ENCODE results near the gene ZNF543. TPM values are rescaled to one million over a fixed set of nuclear protein-coding genes. Genes with fewer than 3 reads are reported as not detected.

The ZNF543 gene
- total and polyA plus RNA-seq, 2 of the 4 experiments (the other 2 are of a cell fraction), result 1.8 to 9.0 TPM

GRCh38 chr19:57362419-57362818 is 42.1 kb downstream of the ZNF543 start:
- Histone ChIP-seq H4K91ac (ENCODE audit: insufficient read depth, low read depth, low read length) (peak overlapping the region; percentile 79), H3K4me1 (ENCODE audit: control insufficient read depth, insufficient read depth, low read length) (no peaks in the 10 kb centered on the region), H3K79me1 (ENCODE audit: low read depth in 1 of 2, low read length in 2 of 2) (peaks cover 17 to 34% of the 10 kb centered on the region in 2 experiments; a peak in 3 of 4 replicates), H2BK5ac (ENCODE audit: low read depth, low read length, poor library complexity, severe bottlenecking) (peak overlapping the region; percentile 73), H2AFZ (replicated peaks; ENCODE audit: low read length, poor library complexity) (peak overlapping the region; percentile 91), H4K5ac (ENCODE audit: low read depth, low read length) (peak overlapping the region; percentile 94), H2BK20ac (ENCODE audit: low read depth, low read length) (no peak overlapping the region), H4K20me1 (ENCODE audit: insufficient read depth, low read length) (no peaks in the 10 kb centered on the region), H3K4ac (ENCODE audit: low read depth, low read length) (peak overlapping the region; percentile 81), H2BK120ac (ENCODE audit: low read depth, low read length) (peak overlapping the region; percentile 46; the same call in 1 of the 2 replicates), H3K36me3 (ENCODE audit: control insufficient read depth, insufficient read depth, low read length) (peaks cover 15% of the 10 kb centered on the region), H3K9me1 (ENCODE audit: insufficient read depth, low read length) (no peaks in the 10 kb centered on the region; the same call in 1 of the 2 replicates), H3K4me3 (ENCODE audit: insufficient read depth, low read depth, low read length) (peak overlapping the region; percentile 54; the same call in 1 of the 2 replicates), H3K27ac (ENCODE audit: insufficient read depth, low read length) (peak overlapping the region; percentile 76; the same call in 1 of the 2 replicates), H3K4me2 (ENCODE audit: low read depth, low read length) (peak overlapping the region; percentile 81), H2BK15ac (ENCODE audit: low read depth, low read length) (peak overlapping the region; percentile 77), H3K14ac (replicated peaks; ENCODE audit: low read depth, low read length) (peak overlapping the region; percentile 93), H3K27me3 (ENCODE audit: control insufficient read depth, insufficient read depth, low read length) (no peaks in the 10 kb centered on the region), H3K18ac (ENCODE audit: low read depth, low read length) (no peak overlapping the region), H2AK9ac (replicated peaks; ENCODE audit: low read depth, low read length, poor library complexity) (no peak overlapping the region), H3K9ac (ENCODE audit: low read depth, low read length) (peak overlapping the region; percentile 73), H4K8ac (ENCODE audit: low read depth in 2 of 2, low read length in 2 of 2) (peak overlapping the region; percentile 97 to 99), H2AK5ac (ENCODE audit: low read depth, low read length) (peak overlapping the region; percentile 65; the same call in 1 of the 2 replicates), H3K56ac (ENCODE audit: extremely low read depth, insufficient read depth, low read length) (peak overlapping the region; percentile 59; the same call in 1 of the 2 replicates), H3K23ac (ENCODE audit: low read depth, low read length) (peak overlapping the region; percentile 92; the same call in 1 of the 2 replicates), H3K9me3 (ENCODE audit: control insufficient read depth, insufficient read depth, low read length) (no peaks in the 10 kb centered on the region)
- POLR2A ChIA-PET (ENCODE audit: unreplicated experiment), result interaction anchor here (0.6 to 1.0 kb wide), 3 partner anchors 12 to 393 kb away, joined by 3 to 11 read pairs (median 4); partner anchors contain the start of genes ZNF304 and ZNF548
- in situ Hi-C loops (cut with MboI; ENCODE audit: low sequenced_read_pairs) (no loop called here), intact Hi-C loops (cut with micrococcal nuclease) (no loop called here), dilution Hi-C loops (cut with HindIII; ENCODE audit: low sequenced_read_pairs, unreplicated experiment) (no loop called here)
- WGBS, 2 experiments (ENCODE audit: extremely low coverage in 2 of 2, insufficient read length in 1 of 2), result no CpG with 5 or more reads among the region's 2 CpGs
- DNase-seq (no peak), ATAC-seq (ENCODE audit: low read depth) (no peak)
- TF ChIP-seq RCOR1 (IDR thresholded peaks at IDR 0.05; ENCODE audit: insufficient replicate concordance, low read length) (no peak), MXI1 (IDR thresholded peaks at IDR 0.05; ENCODE audit: borderline replicate concordance, low read depth, low read length) (no peak), RAD21 (IDR thresholded peaks at IDR 0.05; ENCODE audit: low read length) (no peak), NFE2L2 (IDR thresholded peaks at IDR 0.05; ENCODE audit: low read depth, low read length) (no peak), POLR2A (IDR thresholded peaks at IDR 0.05; ENCODE audit: low read depth, low read length) (no peak)
- CTCF ChIA-PET, result no interaction called here
- BruUV-seq (replicated peaks), result no TSS peak
